T47D (cell line): ENCODE data around the gene CRK.

Experiments
- DNase-seq, 2 experiments: peaks; one replicate each; pipeline versions ENCODE4 v3.0.0 to v3.0.0-alpha.2; 2011 to 2012; ENCODE audit warnings: low read depth in 1 of 2, low spot score in 1 of 2
- JUND ChIP-seq: IDR thresholded peaks from 2 replicates; pipeline ENCODE4 v1.6.1; 2012; ENCODE audit warnings: low read depth
- in situ Hi-C: cut with HindIII; loops from 2 replicates; pipeline ENCODE4 v1.10.0; 2016; ENCODE audit warnings: low sequenced_read_pairs, low pct_unique_long_range_greater_than_20kb

CRK gene

DNA sequence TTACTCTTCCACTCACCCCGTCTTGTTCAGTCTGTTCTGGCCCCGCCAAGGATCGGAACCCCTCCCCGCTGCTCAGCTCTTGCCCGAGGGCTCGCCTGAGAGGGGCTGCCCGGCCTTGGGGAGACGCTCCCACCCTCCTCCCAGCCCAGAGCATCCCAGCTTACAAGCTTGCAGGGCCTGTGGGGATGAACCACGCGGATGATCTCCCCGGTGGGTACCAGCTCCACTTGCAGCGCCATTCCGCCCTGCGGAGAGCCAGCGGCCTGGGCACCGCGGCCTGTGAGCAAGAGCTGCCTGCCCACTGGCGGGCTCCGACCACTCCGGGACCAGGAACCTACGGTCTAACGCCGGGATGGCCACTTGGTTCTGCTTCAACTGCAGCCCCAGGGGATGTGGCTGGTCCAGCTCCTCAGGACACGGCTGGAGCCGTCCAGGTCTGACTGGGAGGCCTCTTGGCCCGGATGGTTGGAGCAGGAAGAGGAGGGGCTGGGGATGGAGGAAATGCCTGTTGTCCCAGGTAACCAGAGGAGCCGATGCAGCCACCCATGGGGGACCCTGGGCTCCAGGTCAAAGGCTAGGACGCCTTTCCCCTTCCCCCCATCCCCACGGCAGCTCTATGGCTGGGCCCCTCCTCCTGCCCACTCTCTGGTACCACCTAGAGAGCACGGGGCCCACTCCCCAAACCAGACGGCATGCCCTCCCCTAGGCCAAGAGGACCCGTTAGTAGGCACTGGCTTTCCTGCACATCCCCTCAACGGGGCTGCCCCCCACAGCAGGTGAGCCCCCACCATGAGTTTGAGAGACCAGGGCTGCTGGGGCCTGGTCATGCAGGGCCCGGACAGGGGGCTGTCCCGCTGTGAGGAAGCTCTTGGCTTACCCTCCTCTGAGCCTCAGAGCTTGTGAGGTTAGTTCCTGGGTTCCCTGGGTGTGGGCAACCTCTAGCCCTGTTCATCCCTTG, 36.5 kb upstream of the CRK start, which contains the start of gene MYO1C:
Gene MYO1C (minus strand): TSS at position 438 of the 958 bp plus-strand sequence. CDS start 199 bp downstream, at position 239.
- in situ Hi-C loops = no loop called here
- DNase-seq = peak in 1 of 2 experiments; percentile 25
- no peak for TF ChIP-seq JUND

DNA sequence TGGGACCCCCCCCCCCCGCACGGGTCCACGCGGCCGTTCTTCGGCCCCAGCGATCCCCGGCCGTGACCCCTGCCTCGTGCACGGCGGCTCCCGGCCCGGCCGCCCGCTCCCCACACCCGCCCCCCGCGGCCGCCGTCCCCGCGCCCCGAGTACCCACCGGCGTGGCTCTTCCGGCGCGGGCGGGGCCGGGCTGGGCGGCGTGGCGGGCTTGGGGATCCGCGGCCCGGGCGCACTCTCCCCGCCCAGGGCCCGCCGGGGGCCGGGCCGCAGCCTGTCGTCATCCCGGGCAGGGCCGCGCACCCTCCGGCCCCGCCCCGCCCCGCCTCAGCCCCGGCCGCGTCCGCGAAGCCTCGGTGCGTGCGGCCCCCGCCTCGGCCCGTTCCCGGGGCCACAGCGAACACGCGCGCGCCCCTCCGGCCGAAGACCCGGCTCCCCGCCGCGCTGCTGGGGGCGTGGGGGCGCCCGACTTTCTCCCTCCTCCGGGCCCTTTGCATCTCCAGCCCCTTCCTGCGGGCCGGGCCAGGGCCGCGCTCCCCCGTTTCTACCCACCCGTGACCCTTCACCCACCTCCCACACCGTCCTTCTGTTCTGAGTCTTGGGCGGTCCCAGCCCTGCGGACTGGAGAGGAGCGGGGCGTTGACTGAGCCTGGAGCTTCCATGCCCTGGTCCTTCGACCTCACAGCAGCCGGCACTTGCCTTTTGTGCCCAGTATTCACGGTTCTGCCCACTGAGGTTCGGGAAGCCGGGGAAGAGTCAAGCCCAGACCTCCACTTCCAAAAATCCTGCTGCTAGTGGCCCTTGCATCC, 35.6 kb upstream of the CRK start:
- peak; percentile 69 to 80 for DNase-seq
- no peak for TF ChIP-seq JUND
- in situ Hi-C loops = no loop called here

- TF ChIP-seq JUND = no peak
- DNase-seq = peak; percentile 66 to 72
Observed at GRCh38 chr17:1490643-1491442, 34.8 kb upstream of the CRK start.

DNA sequence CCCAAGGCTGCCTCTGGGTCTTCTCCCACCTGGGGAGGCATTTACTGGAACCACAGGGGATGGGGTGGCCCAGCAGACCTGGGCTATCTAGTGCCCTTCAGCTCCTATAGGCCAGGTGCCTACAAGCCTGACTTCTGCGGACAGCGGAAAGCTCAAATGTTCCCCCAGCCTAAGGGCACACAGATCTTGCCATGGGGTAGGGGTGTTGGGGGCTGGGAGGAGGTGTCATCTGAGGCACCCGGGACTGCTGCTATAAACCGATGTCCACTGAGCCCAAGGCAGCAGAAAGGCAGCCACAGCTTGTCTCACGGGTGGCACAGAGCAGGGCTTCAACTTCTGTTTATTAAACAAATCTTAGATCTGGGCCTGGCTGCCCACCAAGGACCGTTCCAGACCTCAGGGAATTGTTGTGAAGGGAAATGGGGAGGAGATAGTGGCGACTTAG, 32.8 kb upstream of the CRK start:
- no peak for TF ChIP-seq JUND
- DNase-seq = no peak
- in situ Hi-C loops = no loop called here

More at GRCh38 chr17:1490643-1491442, 34.8 kb upstream of the CRK start:
- in situ Hi-C loops = no loop called here

DNA sequence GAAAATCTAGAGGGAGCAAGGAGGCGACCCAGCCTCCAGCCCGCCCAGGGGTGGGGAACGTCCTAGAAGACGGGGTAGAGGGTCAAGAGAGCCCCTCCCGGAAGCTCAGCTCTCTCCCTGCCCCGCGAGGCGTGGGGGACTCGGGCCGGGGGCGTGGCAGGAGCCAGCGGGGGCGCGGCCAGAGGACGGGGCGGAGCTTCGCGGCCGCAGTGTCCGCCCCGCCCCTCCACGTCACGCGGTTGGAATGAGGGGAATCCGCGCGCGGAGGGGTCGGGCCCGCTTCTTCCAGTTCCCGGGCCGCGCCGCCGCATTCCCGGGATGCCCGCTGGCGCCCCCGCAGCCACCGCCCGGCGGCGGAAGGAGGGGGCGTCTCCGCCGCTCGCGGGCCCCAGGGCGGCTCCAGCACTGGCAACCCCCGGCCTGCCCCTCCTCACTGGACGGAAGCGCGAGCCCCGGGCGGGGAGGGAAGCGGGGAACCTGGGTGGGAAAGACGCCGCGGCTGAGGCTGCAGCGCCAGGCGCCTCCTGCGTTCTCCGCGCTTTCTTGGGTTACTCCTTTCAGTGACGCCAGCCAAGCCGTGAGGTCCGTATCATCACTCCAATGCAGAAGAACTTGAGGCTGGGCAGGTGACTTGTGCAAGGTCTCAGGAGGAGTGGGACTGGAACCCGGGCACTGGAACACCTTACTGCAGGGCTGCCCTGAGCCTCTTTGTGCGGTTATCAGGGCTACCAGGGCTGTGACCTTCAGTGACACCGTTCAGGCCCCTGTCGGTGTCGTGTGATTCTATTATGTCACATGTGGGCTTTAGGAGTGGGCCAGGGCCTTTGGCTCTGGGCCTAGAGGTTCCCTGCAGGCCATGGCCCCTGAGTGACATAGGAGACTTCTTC, 32.1 kb upstream of the CRK start:
- in situ Hi-C loops = no loop called here
- peak; percentile 74 to 91 for DNase-seq
- TF ChIP-seq JUND = no peak

DNA sequence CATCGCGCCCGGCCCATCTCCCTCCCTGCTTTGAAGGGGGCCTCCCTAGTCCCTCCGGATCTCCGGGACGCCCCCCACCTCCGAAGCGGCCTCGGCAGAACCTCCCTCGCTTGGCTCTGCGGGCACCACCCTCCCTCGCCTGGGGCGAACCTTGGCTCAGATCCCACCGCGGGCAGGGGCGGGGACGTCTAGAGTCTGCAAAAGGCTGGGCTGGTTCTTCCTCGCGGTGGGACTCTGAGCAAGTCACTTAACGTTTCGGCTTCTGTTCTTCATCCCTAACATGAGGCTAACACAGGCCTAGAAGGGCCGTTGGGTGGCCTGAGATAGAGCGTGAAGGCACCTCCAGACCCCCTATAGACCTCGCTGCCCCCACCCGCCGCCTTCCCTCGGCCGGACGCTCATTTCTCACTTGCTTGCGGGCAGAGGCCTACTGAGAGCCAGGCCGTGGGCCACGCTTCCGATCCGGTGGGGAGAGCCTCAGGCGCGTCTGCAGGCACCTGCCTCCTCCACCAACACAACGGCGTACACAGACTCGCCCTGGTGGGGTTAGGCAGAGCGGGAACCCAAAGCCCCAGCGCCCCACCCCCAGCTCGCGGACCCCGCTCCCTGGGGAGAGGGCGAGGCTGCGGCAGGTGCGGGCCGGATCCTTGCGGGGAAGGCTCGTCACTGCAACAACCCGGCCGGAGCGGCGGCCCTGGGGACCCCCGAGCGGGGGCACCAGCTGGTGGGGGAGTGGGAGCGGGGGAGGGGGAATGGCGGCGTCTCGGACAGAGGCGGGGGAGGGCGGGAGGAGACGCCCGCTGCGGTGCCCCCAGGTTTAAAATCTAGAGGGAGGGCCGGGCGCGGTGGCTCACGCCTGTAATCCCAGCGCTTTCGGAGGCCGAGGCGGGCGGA, 31.0 kb upstream of the CRK start:
- in situ Hi-C loops = no loop called here
- peak; percentile 59 to 91 for DNase-seq
- TF ChIP-seq JUND = no peak

- DNase-seq = peak in 1 of 2 experiments; percentile 72
- no peak for TF ChIP-seq JUND
Observed at GRCh38 chr17:1485423-1486376, 29.7 kb upstream of the CRK start.

GRCh38 chr17:1484676-1485422, 28.8 kb upstream of the CRK start:
- DNase-seq = peak; percentile 81 to 90
- TF ChIP-seq JUND = no peak
- in situ Hi-C loops = no loop called here

More at GRCh38 chr17:1485423-1486376, 29.7 kb upstream of the CRK start:
- in situ Hi-C loops = no loop called here

DNA sequence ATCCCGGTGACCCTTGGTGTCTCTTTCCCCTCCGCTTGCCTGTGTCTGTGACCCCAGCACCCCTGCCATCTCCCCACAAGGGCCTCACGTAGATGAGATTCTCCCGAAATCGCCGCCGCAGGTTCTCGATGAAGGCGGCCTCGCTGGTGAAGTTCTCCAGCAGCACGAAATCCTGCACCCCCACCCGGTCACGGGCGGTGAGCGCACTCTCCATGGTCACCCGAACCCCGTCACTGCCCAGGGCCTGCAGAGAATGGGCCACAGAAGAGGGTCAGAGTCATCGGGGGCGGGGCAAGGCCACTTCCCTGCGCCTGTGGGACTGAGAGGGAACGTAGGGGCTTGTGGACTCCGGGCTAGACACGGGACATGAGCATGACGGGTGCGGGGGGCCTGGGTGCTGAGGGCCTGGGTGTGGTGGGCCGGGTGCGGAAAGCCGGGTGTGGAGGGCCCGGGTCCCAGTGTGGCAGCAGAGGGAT, 28.1 kb upstream of the CRK start:
- DNase-seq = no peak
- in situ Hi-C loops = no loop called here
- no peak for TF ChIP-seq JUND
